K562 (cell line): Measurements from ENCODE around the gene IRF2BP1. TPM values are rescaled to one million over a fixed set of nuclear protein-coding genes. Genes with fewer than 3 reads are reported as not detected.
A peak's percentile ranks its signal among the peaks of the same experiment; 100 is the strongest.

Experiments
- FOXK1 ChIP-seq: sonication (generic); formaldehyde crosslinking; IDR thresholded peaks from 2 replicates; pipeline ENCODE4 v1.8.0; 2022; ENCODE audit warnings: missing genetic modification reagents, mild to moderate bottlenecking, borderline replicate concordance
- FOXO4 ChIP-seq: fragments of 450-650 bp; formaldehyde crosslinking; IDR thresholded peaks from 2 replicates; pipeline ENCODE4 v1.4.0; 2020; ENCODE audit warnings: mild to moderate bottlenecking, moderate library complexity
- GABPB1 ChIP-seq: sonication (generic); formaldehyde crosslinking; IDR thresholded peaks from 2 replicates; pipeline ENCODE4 v1.8.0; 2022; ENCODE audit warnings: mild to moderate bottlenecking, missing genetic modification reagents
- NCOA2 ChIP-seq, 2 experiments: fragments of 450-650 bp; IDR thresholded peaks; 2 replicates each; pipeline ENCODE4 v1.6.1; 2018; ENCODE audit warnings: mild to moderate bottlenecking in 2 of 2, moderate library complexity in 1 of 2; ENCODE audit not compliant: partially characterized antibody in 2 of 2
- SMAD3 ChIP-seq: fragments of 450-650 bp; formaldehyde crosslinking; conservative IDR thresholded peaks from 2 replicates; pipeline ENCODE4 v1.4.0; 2020; ENCODE audit warnings: mild to moderate bottlenecking
- SMARCA4 ChIP-seq: fragments of 450-650 bp; IDR thresholded peaks from 2 replicates; pipeline ENCODE4 v1.6.1; 2016
- STAT5A ChIP-seq: IDR thresholded peaks from 2 replicates; pipeline ENCODE4 v1.6.1; 2012; ENCODE audit warnings: low read length, inconsistent platforms, borderline replicate concordance
- TAF9B ChIP-seq: fragments of 450-650 bp; IDR thresholded peaks from 2 replicates; pipeline ENCODE4 v1.6.1; 2018; ENCODE audit warnings: mild to moderate bottlenecking; ENCODE audit not compliant: partially characterized antibody
- TEAD2 ChIP-seq: fragments of 450-650 bp; IDR thresholded peaks from 2 replicates; pipeline ENCODE4 v1.6.1; 2016; ENCODE audit warnings: missing genetic modification characterization, control low read depth, missing compliant biosample characterization
- TFAM ChIP-seq: fragments of 250-450 bp; sonication (Bioruptor Pico); conservative IDR thresholded peaks from 2 replicates; pipeline ENCODE4 v1.5.0; 2021; ENCODE audit warnings: mild to moderate bottlenecking, moderate library complexity
- ZBTB49 ChIP-seq: sonication (generic); formaldehyde crosslinking; IDR thresholded peaks from 2 replicates; pipeline ENCODE4 v1.8.0; 2022; ENCODE audit warnings: missing genetic modification reagents, mild to moderate bottlenecking, borderline replicate concordance
- polyA plus RNA-seq, 8 experiments: library from polyadenylated mRNA; depleted of rRNA in 4 of 8; stranded (reverse) in 5 of 8; unstranded in 3 of 8; fragments of >200 nt; fragmentation: Nextera tagmentation in 2 of 8; fragmentation: Illumina TruSeq in 1 of 8; extraction: Ambion mirVana in 2 of 8; extraction: Trizol in 1 of 8; gene quantifications; 2 replicates each; pipeline versions ENCODE4 v1.2.1 to v1.2.3, GENCODE V29; 2011 to 2014; ENCODE audit warnings: inconsistent platforms in 1 of 8, missing spikeins in 1 of 8
- total RNA-seq, 7 experiments: library from RNA; depleted of rRNA in 6 of 7; stranded (reverse); fragments of >200 nt in 6 of 7; fragmentation: Illumina TruSeq in 2 of 7; extraction: Trizol in 2 of 7; gene quantifications; 2 replicates each; pipeline versions ENCODE4 v1.2.1 to v1.2.3, GENCODE V29; 2011 to 2021; ENCODE audit warnings: low replicate concordance in 1 of 7

Gene IRF2BP1
- total and polyA plus RNA-seq, 9 of the 15 experiments (the other 6 are each of a cell fraction or from before 2014, with no cell fraction given), result 0.61 to 35.9 (median 3.5) TPM

GRCh38 chr19:45882652-45883585 lies 3.0 kb downstream of the IRF2BP1 start (continued):
- TF ChIP-seq TAF9B (no peak), TFAM (no peak), FOXO4 (CRISPR knock-in tag) (no peak), TEAD2 (no peak), NCOA2 (IDR thresholded peaks at IDR 0.05; ENCODE audit: partially characterized antibody in 2 of 2) (no peak), GABPB1 (peak; percentile 72), STAT5A (no peak; the same call in 1 of the 2 replicates), ZBTB49 (CRISPR knock-in tag) (0 out of 2 replicates have a peak, but pooled peaks have one; percentile 64), SMAD3 (CRISPR knock-in tag) (no peak), FOXK1 (peak; percentile 94; the same call in 1 of the 2 replicates), SMARCA4 (no peak)
